Endothelial cell (in vitro differentiated cells): ENCODE results near the gene PHACTR4. TPM values are rescaled to one million over a fixed set of nuclear protein-coding genes. Genes with fewer than 3 reads are reported as not detected.
A peak's percentile ranks its signal among the peaks of the same experiment; 100 is the strongest.

Experiments
- DNase-seq: peaks from one replicate; pipeline ENCODE4 v3.0.0; 2021; ENCODE audit warnings: low spot score
- H3K27ac Mint-ChIP-seq: one replicate; pipeline ENCODE4 v1.8.0; 2021; ENCODE audit warnings: mixed read lengths, inconsistent platforms; ENCODE audit not compliant: unreplicated experiment
- H3K27me3 Mint-ChIP-seq: one replicate; pipeline ENCODE4 v1.8.0; 2021; ENCODE audit warnings: mild to moderate bottlenecking, moderate library complexity, mixed read lengths, inconsistent platforms; ENCODE audit not compliant: unreplicated experiment
- H3K36me3 Mint-ChIP-seq: one replicate; pipeline ENCODE4 v1.8.0; 2021; ENCODE audit warnings: mild to moderate bottlenecking, low read depth, mixed read lengths, inconsistent platforms; ENCODE audit not compliant: unreplicated experiment
- H3K4me1 Mint-ChIP-seq: one replicate; pipeline ENCODE4 v1.8.0; 2021; ENCODE audit warnings: mild to moderate bottlenecking, mixed read lengths, inconsistent platforms; ENCODE audit not compliant: unreplicated experiment
- H3K4me3 Mint-ChIP-seq: one replicate; pipeline ENCODE4 v1.8.0; 2021; ENCODE audit warnings: mild to moderate bottlenecking, mixed read lengths, inconsistent platforms; ENCODE audit not compliant: unreplicated experiment
- H3K9me3 Mint-ChIP-seq: one replicate; pipeline ENCODE4 v1.8.0; 2021; ENCODE audit warnings: mixed read lengths, inconsistent platforms; ENCODE audit not compliant: unreplicated experiment
- CTCF ChIP-seq: fragments of 200-600 bp; sonication (generic); IDR thresholded peaks from one replicate; pipeline ENCODE4 v1.5.0; 2021; ENCODE audit warnings: antibody characterized with exemption; ENCODE audit not compliant: unreplicated experiment
- total RNA-seq: library from RNA; stranded (reverse); fragmentation: NEBNext Ultra II Directional; extraction: Animal tissue kit (Norgen Biotek cat#: 25700); gene quantifications from one replicate; pipeline ENCODE4 v1.2.1, GENCODE V29; 2021; ENCODE audit not compliant: unreplicated experiment

Gene PHACTR4
- total RNA-seq, 1 donor from 2014 or later = 56.6 TPM

- H3K9me3 Mint-ChIP-seq = no peaks in the 10 kb centered on the region
- no peak for TF ChIP-seq CTCF
- H3K27ac Mint-ChIP-seq = peak overlapping the region; percentile 97
- H3K36me3 Mint-ChIP-seq = peaks cover 8% of the 10 kb centered on the region
- no peak for DNase-seq
- H3K4me3 Mint-ChIP-seq = peak overlapping the region; percentile 93
- H3K27me3 Mint-ChIP-seq = peaks cover 7% of the 10 kb centered on the region
- H3K4me1 Mint-ChIP-seq = peaks cover 16% of the 10 kb centered on the region
Measured at GRCh38 chr1:28328228-28328648, 41.3 kb upstream of the PHACTR4 start.

GRCh38 chr1:28329395-28330153 lies 40.0 kb upstream of the PHACTR4 start:
- peaks cover 7% of the 10 kb centered on the region for H3K27me3 Mint-ChIP-seq
- peak overlapping the region; percentile 97 for H3K27ac Mint-ChIP-seq
- peak; percentile 26 for DNase-seq
- peaks cover 16% of the 10 kb centered on the region for H3K4me1 Mint-ChIP-seq
- no peak for TF ChIP-seq CTCF
- peak overlapping the region; percentile 93 for H3K4me3 Mint-ChIP-seq
- peaks cover 13% of the 10 kb centered on the region for H3K36me3 Mint-ChIP-seq
- H3K9me3 Mint-ChIP-seq = no peaks in the 10 kb centered on the region

GRCh38 chr1:28338897-28339296 lies 30.6 kb upstream of the PHACTR4 start:
- Mint-ChIP-seq H3K4me3 (no peak overlapping the region), H3K4me1 (no peaks in the 10 kb centered on the region), H3K9me3 (no peaks in the 10 kb centered on the region), H3K27ac (no peak overlapping the region), H3K36me3 (peaks cover 8% of the 10 kb centered on the region), H3K27me3 (no peaks in the 10 kb centered on the region)
- TF ChIP-seq CTCF = no peak
- no peak for DNase-seq

- H3K36me3 Mint-ChIP-seq = peaks cover 3% of the 10 kb centered on the region
- no peaks in the 10 kb centered on the region for H3K4me1 Mint-ChIP-seq
- H3K27me3 Mint-ChIP-seq = no peaks in the 10 kb centered on the region
- no peak overlapping the region for H3K27ac Mint-ChIP-seq
- no peaks in the 10 kb centered on the region for H3K9me3 Mint-ChIP-seq
- H3K4me3 Mint-ChIP-seq = no peak overlapping the region
- no peak for TF ChIP-seq CTCF
- DNase-seq = no peak
Measured at GRCh38 chr1:28339551-28339950, 30.0 kb upstream of the PHACTR4 start.

GRCh38 chr1:28340221-28340974 lies 29.1 kb upstream of the PHACTR4 start:
- TF ChIP-seq CTCF = no peak
- H3K27me3 Mint-ChIP-seq = no peaks in the 10 kb centered on the region
- no peaks in the 10 kb centered on the region for H3K9me3 Mint-ChIP-seq
- H3K4me1 Mint-ChIP-seq = no peaks in the 10 kb centered on the region
- no peak overlapping the region for H3K4me3 Mint-ChIP-seq
- no peak for DNase-seq
- H3K36me3 Mint-ChIP-seq = no peaks in the 10 kb centered on the region
- no peak overlapping the region for H3K27ac Mint-ChIP-seq
